ENCODE measurements around the gene TTLL8. TPM values are rescaled to one million over a fixed set of nuclear protein-coding genes. Genes with fewer than 3 reads are reported as not detected.

TTLL8 gene
- total and polyA plus RNA-seq, 4 experiments from 2014 or later: not detected

- Mint-ChIP-seq H3K9me3 (peaks cover 0 to 2% (median 0%) of the 10 kb centered on the region in 8 donors), H3K36me3 (no peaks in the 10 kb centered on the region), H3K27me3 (peaks cover 15 to 28% of the 10 kb centered on the region in 2 donors), H3K4me3 (no peak overlapping the region), H3K4me1 (no peaks in the 10 kb centered on the region), H3K27ac (no peak overlapping the region)
- DNase-seq: no peak
- POLR2A ChIA-PET (ENCODE audit: partially characterized antibody): no interaction called here
- Histone ChIP-seq H3K27ac (ENCODE audit: low read depth, low read length) (no peak overlapping the region), H3K36me3 (ENCODE audit: insufficient read depth, low read length) (no peaks in the 10 kb centered on the region), H3K4me3 (ENCODE audit: low read length in 2 of 2) (no peak overlapping the region), H3K9me3 (ENCODE audit: control insufficient read depth in 1 of 2, low read length in 2 of 2) (no peaks in the 10 kb centered on the region), H3K4me1 (ENCODE audit: insufficient read depth, low read length) (no peaks in the 10 kb centered on the region), H3K27me3 (ENCODE audit: insufficient read depth, low read length) (peaks cover 5% of the 10 kb centered on the region)
- intact Hi-C loops (cut with micrococcal nuclease): no loop called here
- CTCF ChIA-PET (ENCODE audit: partially characterized antibody): no interaction called here
Observed at GRCh38 chr22:50059881-50060262, 1.8 kb upstream of the TTLL8 start.

GRCh38 chr22:50058906-50059880 lies 1.1 kb upstream of the TTLL8 start:
- H3K9me3 ChIP-seq (ENCODE audit: control insufficient read depth in 1 of 2, low read length in 2 of 2): no peaks in the 10 kb centered on the region
- H3K27ac ChIP-seq (ENCODE audit: low read depth, low read length): no peak overlapping the region
- CTCF ChIA-PET (ENCODE audit: partially characterized antibody): no interaction called here
- intact Hi-C loops (cut with micrococcal nuclease): no loop called here
- no peak overlapping the region for H3K4me3 Mint-ChIP-seq
- no peaks in the 10 kb centered on the region for H3K36me3 ChIP-seq (ENCODE audit: insufficient read depth, low read length)
- no peak for DNase-seq
- POLR2A ChIA-PET (ENCODE audit: partially characterized antibody): no interaction called here
- H3K4me1 ChIP-seq (ENCODE audit: insufficient read depth, low read length): no peaks in the 10 kb centered on the region
- no peaks in the 10 kb centered on the region for H3K36me3 Mint-ChIP-seq
- H3K4me3 ChIP-seq (ENCODE audit: low read length in 2 of 2): no peak overlapping the region
- H3K27me3 ChIP-seq (ENCODE audit: insufficient read depth, low read length): peaks cover 5% of the 10 kb centered on the region
- H3K9me3 Mint-ChIP-seq: peaks cover 0 to 2% (median 0%) of the 10 kb centered on the region in 8 donors
- no peak overlapping the region for H3K27ac Mint-ChIP-seq
- peaks cover 14 to 30% of the 10 kb centered on the region in 2 donors for H3K27me3 Mint-ChIP-seq
- no peaks in the 10 kb centered on the region for H3K4me1 Mint-ChIP-seq

- POLR2A ChIA-PET (ENCODE audit: partially characterized antibody): no interaction called here
- peak overlapping the region in 1 of 8 donors; percentile 74 for H3K4me3 Mint-ChIP-seq
Observed at GRCh38 chr22:50057278-50058060, 629 bp downstream of the TTLL8 start.

GRCh38 chr22:50056214-50056972 lies 1.7 kb downstream of the TTLL8 start:
- CTCF ChIA-PET (ENCODE audit: partially characterized antibody): no interaction called here
- H3K27ac Mint-ChIP-seq: no peak overlapping the region
- Histone ChIP-seq H3K4me1 (ENCODE audit: insufficient read depth, low read length) (no peaks in the 10 kb centered on the region), H3K9me3 (ENCODE audit: control insufficient read depth in 1 of 2, low read length in 2 of 2) (no peaks in the 10 kb centered on the region), H3K27ac (ENCODE audit: low read depth, low read length) (no peak overlapping the region), H3K4me3 (ENCODE audit: low read length in 2 of 2) (no peak overlapping the region), H3K36me3 (ENCODE audit: insufficient read depth, low read length) (no peaks in the 10 kb centered on the region), H3K27me3 (ENCODE audit: insufficient read depth, low read length) (peaks cover 5% of the 10 kb centered on the region)
- H3K9me3 Mint-ChIP-seq: peaks cover 0 to 22% (median under 1%) of the 10 kb centered on the region in 8 donors
- DNase-seq: no peak
- no peaks in the 10 kb centered on the region for H3K4me1 Mint-ChIP-seq
- peaks cover 0 to 4% of the 10 kb centered on the region in 2 donors for H3K36me3 Mint-ChIP-seq
- H3K4me3 Mint-ChIP-seq: no peak overlapping the region
- intact Hi-C loops (cut with micrococcal nuclease): no loop called here
- peaks cover 20 to 38% of the 10 kb centered on the region in 2 donors for H3K27me3 Mint-ChIP-seq
- POLR2A ChIA-PET (ENCODE audit: partially characterized antibody): no interaction called here

More at GRCh38 chr22:50057278-50058060, 629 bp downstream of the TTLL8 start:
- Mint-ChIP-seq H3K27ac (no peak overlapping the region), H3K27me3 (peaks cover 17 to 38% of the 10 kb centered on the region in 2 donors), H3K9me3 (peaks cover 0 to 14% (median under 1%) of the 10 kb centered on the region in 8 donors), H3K4me1 (no peaks in the 10 kb centered on the region), H3K36me3 (peaks cover 0 to 4% of the 10 kb centered on the region in 2 donors)
- Histone ChIP-seq H3K4me3 (ENCODE audit: low read length in 2 of 2) (no peak overlapping the region), H3K27me3 (ENCODE audit: insufficient read depth, low read length) (peaks cover 5% of the 10 kb centered on the region), H3K36me3 (ENCODE audit: insufficient read depth, low read length) (no peaks in the 10 kb centered on the region), H3K4me1 (ENCODE audit: insufficient read depth, low read length) (no peaks in the 10 kb centered on the region), H3K9me3 (ENCODE audit: control insufficient read depth in 1 of 2, low read length in 2 of 2) (no peaks in the 10 kb centered on the region), H3K27ac (ENCODE audit: low read depth, low read length) (no peak overlapping the region)
- intact Hi-C loops (cut with micrococcal nuclease): no loop called here
- no peak for DNase-seq
- CTCF ChIA-PET (ENCODE audit: partially characterized antibody): no interaction called here

- ChIA-PET POLR2A (ENCODE audit: partially characterized antibody) (no interaction called here), CTCF (ENCODE audit: partially characterized antibody) (no interaction called here)
- no peak overlapping the region for H3K27ac ChIP-seq (ENCODE audit: low read depth, low read length)
- Mint-ChIP-seq H3K27ac (no peak overlapping the region), H3K4me3 (no peak overlapping the region), H3K27me3 (peaks cover 13 to 31% of the 10 kb centered on the region in 2 donors), H3K4me1 (no peaks in the 10 kb centered on the region), H3K36me3 (peaks cover 0 to 4% of the 10 kb centered on the region in 2 donors), H3K9me3 (peaks cover 0 to 22% (median under 1%) of the 10 kb centered on the region in 8 donors)
- DNase-seq: no peak
- no peaks in the 10 kb centered on the region for H3K4me1 ChIP-seq (ENCODE audit: insufficient read depth, low read length)
- no peaks in the 10 kb centered on the region for H3K9me3 ChIP-seq (ENCODE audit: control insufficient read depth in 1 of 2, low read length in 2 of 2)
- intact Hi-C loops (cut with micrococcal nuclease): no loop called here
- no peaks in the 10 kb centered on the region for H3K36me3 ChIP-seq (ENCODE audit: insufficient read depth, low read length)
- H3K27me3 ChIP-seq (ENCODE audit: insufficient read depth, low read length): peaks cover 5% of the 10 kb centered on the region
- H3K4me3 ChIP-seq (ENCODE audit: low read length in 2 of 2): no peak overlapping the region
Observed at GRCh38 chr22:50053861-50054260, 4.2 kb downstream of the TTLL8 start.

GRCh38 chr22:50051930-50052329 lies 6.2 kb downstream of the TTLL8 start:
- Mint-ChIP-seq H3K27me3 (peaks cover 13 to 26% of the 10 kb centered on the region in 2 donors), H3K9me3 (peaks cover 0 to 22% (median under 1%) of the 10 kb centered on the region in 8 donors), H3K36me3 (peaks cover 0 to 4% of the 10 kb centered on the region in 2 donors), H3K4me3 (no peak overlapping the region), H3K4me1 (no peaks in the 10 kb centered on the region), H3K27ac (no peak overlapping the region)
- Histone ChIP-seq H3K27me3 (ENCODE audit: insufficient read depth, low read length) (no peaks in the 10 kb centered on the region), H3K27ac (ENCODE audit: low read depth, low read length) (no peak overlapping the region), H3K4me3 (ENCODE audit: low read length in 2 of 2) (no peak overlapping the region), H3K36me3 (ENCODE audit: insufficient read depth, low read length) (no peaks in the 10 kb centered on the region), H3K4me1 (ENCODE audit: insufficient read depth, low read length) (no peaks in the 10 kb centered on the region), H3K9me3 (ENCODE audit: control insufficient read depth in 1 of 2, low read length in 2 of 2) (no peaks in the 10 kb centered on the region)
- POLR2A ChIA-PET (ENCODE audit: partially characterized antibody): no interaction called here
- CTCF ChIA-PET (ENCODE audit: partially characterized antibody): no interaction called here
- no peak for DNase-seq
- intact Hi-C loops (cut with micrococcal nuclease): no loop called here

Measured in CD4-positive, alpha-beta memory T cell (primary cell).